Stimulated activated naive B cell treated with anti-CD40 and anti-IgM and Interleukin-4, amounts not matched to agents 10 μg/mL and 1 μg/mL and 100 μg/mL, for 72 hours (primary cell): Measurements from ENCODE around the gene BTBD9.

Source experiments
- ATAC-seq, 2 donors: fragments of 150-1000 bp; cut with Tn5 transposase; replicated peaks; 2 replicates each; pipeline ENCODE4 v1.10.0; 2021; ENCODE audit warnings: moderate library complexity in 1 of 2
- DNase-seq: peaks from one replicate; pipeline ENCODE4 v3.0.0; 2021
- H3K27ac Mint-ChIP-seq: one replicate; pipeline ENCODE4 v1.8.0; 2022; ENCODE audit warnings: mild to moderate bottlenecking, mixed read lengths
- H3K27me3 Mint-ChIP-seq, 2 donors: one replicate each; pipeline ENCODE4 v1.8.0; 2022; ENCODE audit warnings: mixed read lengths in 2 of 2
- H3K36me3 Mint-ChIP-seq, 2 donors: one replicate each; pipeline ENCODE4 v1.8.0; 2022; ENCODE audit warnings: mixed read lengths in 2 of 2, mild to moderate bottlenecking in 1 of 2
- H3K4me1 Mint-ChIP-seq, 2 donors: one replicate each; pipeline ENCODE4 v1.8.0; 2022; ENCODE audit warnings: mixed read lengths in 2 of 2, mild to moderate bottlenecking in 1 of 2
- H3K4me3 Mint-ChIP-seq, 2 donors: one replicate each; pipeline ENCODE4 v1.8.0; 2022; ENCODE audit warnings: mild to moderate bottlenecking in 2 of 2, mixed read lengths in 2 of 2, moderate library complexity in 1 of 2
- H3K9me3 Mint-ChIP-seq, 2 donors: one replicate each; pipeline ENCODE4 v1.8.0; 2022; ENCODE audit warnings: mixed read lengths in 2 of 2, mild to moderate bottlenecking in 1 of 2

The BTBD9 gene

DNA sequence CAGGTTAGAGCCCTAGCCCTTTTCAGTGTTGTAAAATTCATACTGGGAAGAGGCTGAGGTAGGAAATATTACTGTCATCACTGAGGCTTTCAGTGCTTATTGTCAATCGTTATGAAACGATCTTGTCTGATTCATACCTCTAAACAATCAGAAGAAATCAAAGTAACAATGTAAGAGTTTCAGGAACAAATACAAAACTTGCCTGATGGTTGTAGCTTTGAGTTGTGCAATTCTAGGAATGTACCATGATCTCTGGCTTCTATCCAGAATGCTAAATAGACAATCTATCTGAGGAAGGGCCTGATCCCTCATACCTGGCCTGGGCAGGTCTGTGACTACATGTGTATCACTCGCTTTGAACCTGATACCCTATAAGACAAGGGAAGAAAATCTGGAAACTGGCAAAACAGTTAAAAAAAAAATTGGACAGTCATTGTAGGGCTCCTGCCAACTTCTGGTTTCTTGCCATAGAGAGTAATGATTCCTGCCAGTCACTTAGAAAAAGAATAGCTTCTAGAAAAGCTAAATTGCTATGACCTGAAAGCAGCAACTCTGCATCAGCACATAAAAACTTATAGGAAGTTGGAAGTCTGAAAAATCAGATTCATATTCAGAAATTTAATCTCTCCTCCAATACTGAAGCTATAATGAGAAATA is 234.7 kb downstream of the BTBD9 start:
- DNase-seq (no peak), ATAC-seq (no peak)
- Mint-ChIP-seq H3K4me3 (no peak overlapping the region), H3K27me3 (no peaks in the 10 kb centered on the region), H3K9me3 (no peaks in the 10 kb centered on the region), H3K36me3 (peaks cover 0 to 5% of the 10 kb centered on the region in 2 donors), H3K27ac (no peak overlapping the region), H3K4me1 (peaks cover 13 to 31% of the 10 kb centered on the region in 2 donors)

DNA sequence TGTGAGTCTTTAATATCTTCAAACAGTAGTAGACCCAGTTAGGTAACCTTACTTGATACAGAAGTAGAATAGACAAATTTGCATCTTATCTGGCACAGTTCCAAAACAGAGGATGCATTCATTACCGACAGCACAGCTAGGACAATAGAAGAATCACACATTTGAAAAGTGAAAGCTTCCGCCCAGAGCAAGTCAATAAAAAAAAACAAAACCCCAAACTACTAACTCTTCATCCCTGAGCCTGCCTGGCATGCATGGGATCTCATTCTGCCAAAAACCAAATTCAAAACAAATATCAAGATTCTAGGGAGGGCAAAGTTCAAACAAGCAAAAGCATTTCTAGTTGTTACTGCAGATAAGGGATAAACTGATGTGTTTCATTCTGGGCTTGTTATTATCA is 235.4 kb downstream of the BTBD9 start:
- Mint-ChIP-seq H3K36me3 (peaks cover 0 to 5% of the 10 kb centered on the region in 2 donors), H3K9me3 (no peaks in the 10 kb centered on the region), H3K27me3 (no peaks in the 10 kb centered on the region), H3K27ac (no peak overlapping the region), H3K4me3 (no peak overlapping the region), H3K4me1 (peaks cover 13 to 29% of the 10 kb centered on the region in 2 donors)
- ATAC-seq (no peak), DNase-seq (no peak)

DNA sequence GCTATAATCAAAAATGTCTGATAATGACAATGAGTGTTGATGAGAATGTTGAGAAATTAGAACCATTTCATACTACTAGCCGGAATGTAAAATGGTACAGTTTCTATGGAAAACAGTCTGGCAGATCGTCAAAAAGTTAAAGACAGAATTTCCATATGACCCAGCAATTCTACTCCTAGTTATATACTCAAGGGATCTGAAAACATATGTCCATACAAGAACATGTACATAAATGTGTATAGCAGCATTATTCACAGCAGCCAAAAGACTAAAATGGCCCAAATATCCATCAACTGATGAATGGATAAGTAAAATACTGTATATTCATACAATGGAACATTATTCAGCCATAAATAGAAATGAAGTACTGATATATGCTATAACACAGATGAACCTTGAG is 236.2 kb downstream of the BTBD9 start:
- peaks cover 11 to 25% of the 10 kb centered on the region in 2 donors for H3K4me1 Mint-ChIP-seq
- no peaks in the 10 kb centered on the region for H3K9me3 Mint-ChIP-seq
- H3K36me3 Mint-ChIP-seq = peaks cover 0 to 5% of the 10 kb centered on the region in 2 donors
- DNase-seq (no peak), ATAC-seq (no peak)
- no peak overlapping the region for H3K27ac Mint-ChIP-seq
- no peaks in the 10 kb centered on the region for H3K27me3 Mint-ChIP-seq
- H3K4me3 Mint-ChIP-seq = no peak overlapping the region

DNA sequence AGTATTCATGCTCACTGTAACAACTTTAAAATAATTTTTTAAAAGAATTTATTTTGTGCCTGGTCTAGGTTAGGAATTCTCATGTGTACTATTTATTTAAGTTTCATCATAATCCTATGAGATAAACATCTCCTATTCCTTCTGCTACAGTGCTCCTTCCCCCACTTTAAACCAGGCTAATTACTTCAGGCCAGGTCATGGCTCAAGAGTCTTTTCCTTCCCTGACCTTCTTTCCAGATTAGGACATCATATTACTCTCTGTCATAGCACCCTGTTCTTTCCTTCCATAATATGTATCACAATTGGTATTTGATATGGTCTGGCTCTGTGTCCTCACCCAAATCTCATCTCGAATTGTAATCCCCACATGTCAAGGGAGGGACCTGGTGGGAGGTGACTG is 239.0 kb downstream of the BTBD9 start:
- no peaks in the 10 kb centered on the region for H3K27me3 Mint-ChIP-seq
- DNase-seq (no peak), ATAC-seq (no peak)
- no peak overlapping the region for H3K4me3 Mint-ChIP-seq
- H3K27ac Mint-ChIP-seq = no peak overlapping the region
- no peaks in the 10 kb centered on the region for H3K9me3 Mint-ChIP-seq
- peaks cover 3 to 5% of the 10 kb centered on the region in 2 donors for H3K36me3 Mint-ChIP-seq
- H3K4me1 Mint-ChIP-seq = peaks cover 5 to 9% of the 10 kb centered on the region in 2 donors

DNA sequence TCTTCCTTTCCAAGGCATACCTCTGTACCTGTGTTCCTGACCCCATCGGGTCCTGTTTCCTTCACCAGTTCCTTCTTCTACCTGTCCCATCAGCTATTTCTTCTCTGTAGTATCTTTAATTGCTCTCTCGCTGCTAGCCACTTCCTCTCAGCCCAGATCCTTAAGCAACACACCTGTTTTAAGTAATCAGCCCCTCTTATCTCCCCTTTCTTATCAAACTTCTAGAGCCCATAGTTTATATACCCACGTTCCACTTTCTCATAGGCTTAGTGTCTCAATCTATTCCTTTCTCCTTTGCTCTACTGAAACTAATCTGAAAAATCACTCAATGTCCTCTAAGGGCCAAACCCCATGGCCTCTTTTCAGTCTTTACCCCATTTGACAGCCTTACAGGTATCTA is 239.6 kb downstream of the BTBD9 start:
- H3K9me3 Mint-ChIP-seq = no peaks in the 10 kb centered on the region
- H3K4me3 Mint-ChIP-seq = no peak overlapping the region
- DNase-seq (no peak), ATAC-seq (no peak)
- H3K27ac Mint-ChIP-seq = no peak overlapping the region
- no peaks in the 10 kb centered on the region for H3K27me3 Mint-ChIP-seq
- peaks cover 3 to 5% of the 10 kb centered on the region in 2 donors for H3K36me3 Mint-ChIP-seq
- H3K4me1 Mint-ChIP-seq = peaks cover 5 to 9% of the 10 kb centered on the region in 2 donors

DNA sequence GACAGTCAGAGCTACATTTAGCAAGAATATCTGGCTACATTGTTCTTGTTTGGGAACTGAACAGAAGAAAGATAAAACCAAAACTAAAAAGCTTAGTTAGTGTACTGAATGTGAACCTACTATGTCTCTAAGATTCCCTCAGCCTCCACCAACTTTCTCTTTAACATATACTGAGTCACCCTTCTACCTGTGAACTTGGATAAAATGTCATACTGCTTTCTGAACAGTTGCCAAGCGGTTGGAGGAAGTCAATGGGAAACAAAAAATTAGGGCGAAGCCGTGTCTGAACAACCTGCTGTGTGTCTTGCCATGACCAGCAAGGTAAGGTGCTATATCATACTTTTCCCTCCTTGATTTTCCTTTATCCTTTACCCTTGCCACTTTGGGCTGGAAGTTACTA is 243.5 kb downstream of the BTBD9 start:
- no peak for DNase-seq
- H3K4me3 Mint-ChIP-seq = no peak overlapping the region

DNA sequence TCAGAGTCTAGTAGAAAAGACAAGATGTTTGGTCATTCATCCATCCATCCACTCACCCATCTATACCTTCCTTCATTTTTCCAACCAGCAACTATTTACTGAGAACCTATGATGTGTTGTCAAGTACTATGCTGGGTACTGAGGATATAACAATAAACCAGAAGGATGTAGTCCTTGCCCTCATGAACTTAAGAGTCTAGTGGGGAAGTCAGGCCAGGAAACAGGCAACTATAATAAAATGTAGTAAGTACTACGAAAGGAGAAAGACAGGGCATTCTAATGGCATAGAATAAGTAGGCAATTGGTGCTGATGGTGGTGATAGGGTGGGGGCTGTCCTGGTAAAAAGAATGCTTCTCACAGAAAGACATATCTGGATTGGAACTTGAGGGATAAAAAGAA is 245.7 kb downstream of the BTBD9 start:
- peaks cover 3 to 12% of the 10 kb centered on the region in 2 donors for H3K36me3 Mint-ChIP-seq
- ATAC-seq (no peak), DNase-seq (no peak)
- H3K27me3 Mint-ChIP-seq = no peaks in the 10 kb centered on the region
- H3K27ac Mint-ChIP-seq = no peak overlapping the region
- no peaks in the 10 kb centered on the region for H3K9me3 Mint-ChIP-seq
- H3K4me3 Mint-ChIP-seq = no peak overlapping the region
- H3K4me1 Mint-ChIP-seq = peaks cover 11 to 18% of the 10 kb centered on the region in 2 donors

More for the DNA sequence above, 243.5 kb downstream of the BTBD9 start:
- Mint-ChIP-seq H3K27ac (no peak overlapping the region), H3K9me3 (no peaks in the 10 kb centered on the region), H3K4me1 (peaks cover 7 to 12% of the 10 kb centered on the region in 2 donors), H3K27me3 (no peaks in the 10 kb centered on the region), H3K36me3 (peaks cover 3 to 12% of the 10 kb centered on the region in 2 donors)
- ATAC-seq = no peak

DNA sequence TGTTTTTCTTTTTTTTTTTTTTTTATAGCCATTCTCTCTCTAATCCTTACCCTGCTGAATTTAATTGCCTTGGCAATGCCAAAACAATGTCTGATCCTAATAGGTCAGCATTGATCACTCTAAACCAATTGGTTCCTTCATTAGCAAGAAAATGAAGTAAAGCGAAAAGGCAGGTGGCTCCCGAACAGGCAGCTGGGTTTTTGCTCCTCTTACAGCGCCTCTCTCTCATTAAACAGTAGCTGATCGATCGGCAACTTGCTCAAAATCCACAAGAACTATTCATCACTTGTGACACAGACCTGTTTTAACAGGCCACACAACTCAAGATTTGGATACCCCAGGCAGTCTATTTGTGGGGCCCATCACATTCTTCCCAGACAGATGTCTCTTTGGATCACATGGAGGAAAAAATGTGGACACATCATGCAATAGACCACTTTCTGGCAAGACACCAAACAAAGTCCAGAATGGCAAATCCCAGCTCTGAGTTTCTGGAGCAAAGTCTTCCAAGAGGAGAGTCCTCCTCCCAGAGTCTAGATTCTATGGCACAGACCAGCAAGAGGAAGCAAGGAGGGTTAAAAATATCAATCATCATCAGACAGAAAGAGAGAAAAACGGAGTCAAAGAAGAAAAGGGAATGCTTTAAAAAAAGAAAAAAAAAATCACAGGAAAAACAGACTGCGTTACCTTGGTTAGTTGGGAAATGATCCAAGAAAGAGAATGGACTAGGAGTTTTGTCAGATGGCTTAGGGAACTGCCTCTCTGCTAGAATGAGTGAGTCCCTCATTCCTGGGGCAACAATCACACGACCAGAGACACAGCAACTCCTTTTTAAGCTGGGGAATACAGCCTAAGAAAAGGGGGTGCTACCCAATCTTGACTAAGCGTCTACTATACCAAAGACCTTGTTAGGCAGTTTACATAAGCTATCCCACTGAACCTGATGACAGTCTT is 247.8 kb downstream of the BTBD9 start:
- H3K27ac Mint-ChIP-seq = no peak overlapping the region
- peaks cover 3 to 9% of the 10 kb centered on the region in 2 donors for H3K36me3 Mint-ChIP-seq
- H3K4me3 Mint-ChIP-seq = no peak overlapping the region
- ATAC-seq (no peak), DNase-seq (no peak)
- no peaks in the 10 kb centered on the region for H3K27me3 Mint-ChIP-seq
- H3K4me1 Mint-ChIP-seq = peaks cover 11 to 18% of the 10 kb centered on the region in 2 donors
- no peaks in the 10 kb centered on the region for H3K9me3 Mint-ChIP-seq

DNA sequence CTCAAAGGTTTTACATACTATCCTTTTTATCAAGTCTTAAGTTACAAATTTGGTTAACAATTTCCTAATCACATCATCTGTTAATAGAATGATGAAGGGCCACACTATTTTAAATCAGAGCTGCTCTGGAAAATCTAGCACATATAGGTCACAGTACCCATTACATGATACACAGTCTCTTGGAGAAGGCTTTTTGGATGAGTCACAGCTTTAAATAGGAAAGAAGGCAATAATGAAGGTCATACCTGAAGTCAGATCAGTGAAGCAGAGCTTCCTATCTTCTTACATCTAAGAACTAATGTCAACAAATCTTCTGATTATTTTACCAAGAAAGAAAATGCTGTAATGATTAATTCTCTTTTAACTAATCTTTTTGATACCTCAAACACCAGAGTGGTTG is 248.5 kb downstream of the BTBD9 start:
- Mint-ChIP-seq H3K27me3 (no peaks in the 10 kb centered on the region), H3K36me3 (peaks cover 3 to 9% of the 10 kb centered on the region in 2 donors)
- ATAC-seq = peak in 1 of 2 donors; percentile 63

DNA sequence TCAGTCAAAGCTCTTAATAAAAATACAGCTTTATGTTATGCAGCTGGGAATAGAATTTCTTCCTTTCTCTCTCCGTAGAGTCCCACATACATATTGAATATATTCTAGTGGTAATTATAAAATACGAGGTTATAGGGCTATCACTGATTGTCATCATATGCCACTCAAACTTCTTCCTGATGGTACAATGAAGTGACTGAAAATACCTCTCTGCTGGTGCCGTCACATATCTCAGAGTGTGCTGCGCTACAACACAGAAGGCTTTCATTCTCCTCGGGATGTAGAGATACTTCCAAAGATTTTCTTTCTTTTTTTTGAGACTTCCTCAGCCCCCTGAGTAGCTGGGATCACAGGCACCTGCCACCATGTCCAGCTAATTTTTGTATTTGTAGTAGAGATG is 249.9 kb downstream of the BTBD9 start:
- H3K9me3 Mint-ChIP-seq = no peaks in the 10 kb centered on the region
- ATAC-seq (no peak), DNase-seq (no peak)
- H3K27me3 Mint-ChIP-seq = no peaks in the 10 kb centered on the region
- H3K4me1 Mint-ChIP-seq = peaks cover 11 to 18% of the 10 kb centered on the region in 2 donors
- no peak overlapping the region for H3K4me3 Mint-ChIP-seq
- H3K36me3 Mint-ChIP-seq = peaks cover 3 to 7% of the 10 kb centered on the region in 2 donors
- H3K27ac Mint-ChIP-seq = no peak overlapping the region

More for the DNA sequence above, 248.5 kb downstream of the BTBD9 start:
- H3K4me1 Mint-ChIP-seq = peaks cover 11 to 18% of the 10 kb centered on the region in 2 donors
- H3K27ac Mint-ChIP-seq = no peak overlapping the region
- H3K4me3 Mint-ChIP-seq = no peak overlapping the region
- no peak for DNase-seq
- H3K9me3 Mint-ChIP-seq = no peaks in the 10 kb centered on the region

DNA sequence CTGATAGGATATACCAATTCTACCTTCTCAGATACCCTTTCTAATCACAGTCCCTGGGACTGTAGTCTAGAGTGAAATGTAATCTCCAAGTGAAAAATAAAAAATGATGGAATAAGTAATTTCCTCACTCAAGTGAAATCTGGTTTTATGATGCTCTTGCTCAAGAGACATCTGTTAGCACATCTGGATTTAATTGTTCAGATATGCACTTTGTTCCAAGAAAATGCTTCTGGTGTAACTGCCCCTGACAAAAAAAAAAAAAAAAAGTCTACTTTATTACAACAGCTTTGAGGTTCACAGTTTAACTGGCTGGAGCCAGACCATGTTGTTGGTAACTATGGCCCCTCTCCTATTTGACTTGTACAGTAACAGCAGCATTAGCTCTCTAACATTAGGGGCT is 251.8 kb downstream of the BTBD9 start:
- no peak overlapping the region for H3K4me3 Mint-ChIP-seq
- H3K9me3 Mint-ChIP-seq = no peaks in the 10 kb centered on the region
- no peak overlapping the region for H3K27ac Mint-ChIP-seq
- no peaks in the 10 kb centered on the region for H3K27me3 Mint-ChIP-seq
- ATAC-seq (no peak), DNase-seq (no peak)
- H3K36me3 Mint-ChIP-seq = no peaks in the 10 kb centered on the region
- H3K4me1 Mint-ChIP-seq = peaks cover 8 to 18% of the 10 kb centered on the region in 2 donors

DNA sequence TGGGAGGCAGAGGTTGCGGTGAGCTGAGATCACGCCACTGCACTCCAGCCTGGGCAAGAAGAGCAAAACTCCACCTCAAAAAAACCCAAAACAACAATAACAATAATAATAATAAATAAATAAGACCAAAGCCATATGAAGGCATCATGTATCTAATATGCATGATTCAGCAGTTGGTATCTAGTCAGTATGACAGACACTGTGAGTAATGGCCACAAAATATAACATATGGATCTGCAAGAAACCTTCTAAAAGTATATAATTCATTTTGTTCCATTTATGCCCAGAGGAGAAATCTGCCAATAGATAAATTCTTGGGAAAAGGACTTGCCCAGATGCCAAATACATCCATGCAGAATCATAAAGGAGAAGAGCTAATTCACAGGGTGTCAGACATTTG is 252.3 kb downstream of the BTBD9 start:
- ATAC-seq = no peak
- H3K4me3 Mint-ChIP-seq = no peak overlapping the region
- H3K4me1 Mint-ChIP-seq = peaks cover 8 to 18% of the 10 kb centered on the region in 2 donors

DNA sequence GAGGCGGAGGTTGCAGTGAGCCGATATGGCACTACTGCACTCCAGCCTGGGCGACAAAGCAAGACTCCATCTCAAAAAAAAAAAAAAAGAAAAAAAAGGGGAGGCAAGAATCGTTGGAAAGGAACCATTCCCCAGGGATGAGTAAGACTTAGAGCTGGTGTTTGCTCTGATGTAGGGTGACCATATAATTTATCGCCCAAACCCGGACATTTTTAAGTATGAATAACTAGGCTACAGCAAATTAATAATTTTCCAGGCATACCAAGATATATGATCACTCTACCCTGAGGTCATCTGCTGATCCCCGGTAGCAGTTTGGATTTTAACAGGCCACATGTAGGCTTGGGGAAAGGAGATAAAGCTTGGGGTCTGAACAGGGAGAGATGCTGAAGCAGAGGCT is 260.9 kb downstream of the BTBD9 start:
- H3K4me3 Mint-ChIP-seq = no peak overlapping the region
- H3K27ac Mint-ChIP-seq = no peak overlapping the region
- ATAC-seq (no peak), DNase-seq (no peak)
- H3K9me3 Mint-ChIP-seq = no peaks in the 10 kb centered on the region
- no peaks in the 10 kb centered on the region for H3K27me3 Mint-ChIP-seq
- H3K4me1 Mint-ChIP-seq = peaks cover 3 to 15% of the 10 kb centered on the region in 2 donors
- no peaks in the 10 kb centered on the region for H3K36me3 Mint-ChIP-seq

More for the DNA sequence above, 252.3 kb downstream of the BTBD9 start:
- H3K36me3 Mint-ChIP-seq = no peaks in the 10 kb centered on the region
- no peak overlapping the region for H3K27ac Mint-ChIP-seq
- no peaks in the 10 kb centered on the region for H3K27me3 Mint-ChIP-seq
- DNase-seq = no peak
- H3K9me3 Mint-ChIP-seq = no peaks in the 10 kb centered on the region

DNA sequence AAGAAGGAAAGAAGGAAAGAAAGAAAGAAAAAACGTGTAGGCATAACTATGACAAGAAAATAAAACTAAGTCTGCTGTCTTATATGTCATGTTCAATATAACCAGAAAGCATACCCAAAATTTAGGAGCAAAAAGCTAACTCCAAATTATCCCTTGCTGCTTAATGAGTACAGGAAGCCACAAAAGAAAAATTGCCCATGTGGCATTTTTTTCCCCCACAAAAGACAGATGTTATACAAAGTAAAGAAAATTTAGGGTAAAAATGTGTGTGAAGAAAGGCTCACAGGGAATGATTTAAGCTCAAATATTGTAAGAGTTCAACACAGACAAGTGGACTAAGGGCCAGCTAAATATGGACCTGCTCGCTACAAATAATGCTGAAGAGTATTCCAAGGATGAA is 263.8 kb downstream of the BTBD9 start:
- Mint-ChIP-seq H3K36me3 (no peaks in the 10 kb centered on the region), H3K27ac (no peak overlapping the region), H3K9me3 (no peaks in the 10 kb centered on the region), H3K27me3 (no peaks in the 10 kb centered on the region), H3K4me3 (no peak overlapping the region), H3K4me1 (peaks cover 3 to 8% of the 10 kb centered on the region in 2 donors)
- no peak for ATAC-seq
- no peak for DNase-seq

DNA sequence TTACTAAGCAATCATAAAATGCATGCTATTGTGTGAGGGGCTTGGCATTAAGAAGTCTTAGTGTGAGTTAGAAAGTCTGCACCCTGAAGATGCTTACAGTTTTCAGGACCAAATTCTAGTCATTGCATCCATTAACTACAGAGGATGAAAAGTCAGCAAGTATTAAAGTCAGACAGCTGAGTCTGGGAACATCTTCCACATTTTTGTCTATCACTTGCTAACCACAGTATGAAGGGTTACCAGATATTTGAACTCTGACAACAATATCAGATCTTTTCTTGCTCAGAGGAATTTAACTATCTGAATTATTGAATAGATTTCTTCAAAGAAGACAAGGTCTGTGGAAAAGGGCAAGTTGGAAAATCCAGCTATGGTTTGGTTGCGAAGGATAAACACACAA is 264.4 kb downstream of the BTBD9 start:
- peaks cover under 1 to 2% of the 10 kb centered on the region in 2 donors for H3K4me1 Mint-ChIP-seq
- no peaks in the 10 kb centered on the region for H3K9me3 Mint-ChIP-seq
- H3K36me3 Mint-ChIP-seq = no peaks in the 10 kb centered on the region
- no peaks in the 10 kb centered on the region for H3K27me3 Mint-ChIP-seq
- ATAC-seq (no peak), DNase-seq (no peak)
- no peak overlapping the region for H3K4me3 Mint-ChIP-seq
- no peak overlapping the region for H3K27ac Mint-ChIP-seq
